HepG2 (cell line): Measurements from ENCODE around the gene DYSF. TPM values are rescaled to one million over a fixed set of nuclear protein-coding genes. Genes with fewer than 3 reads are reported as not detected.

Source experiments
- ATAC-seq: fragments of 200-7000 bp; cut with Tn5 transposase; 3 replicates; pipeline ENCODE4 v1.9.1; 2020; ENCODE audit warnings: mild to moderate bottlenecking, moderate library complexity
- BruUV-seq: library from RNA; stranded (reverse); fragments of 400-500 nt; replicated peaks from 2 replicates; lab custom pipeline; 2021; lab: Mats Ljungman, UMichigan
- CTCF ChIA-PET: fragments of 300-600 bp; formaldehyde crosslinking; extraction: SDS; loops from one replicate; lab custom pipeline; 2021; ENCODE audit warnings: low total read pairs, inconsistent platforms, low intra/inter-chr PET ratio; lab: Yijun Ruan, JAX
- POLR2A ChIA-PET: fragments of 350-600 bp; sonication (Branson Sonifier 250); formaldehyde crosslinking; loops from one replicate; lab custom pipeline; 2020; ENCODE audit warnings: antibody characterized with exemption, inconsistent platforms; lab: Yijun Ruan, JAX
- DNase-seq: peaks from one replicate; pipeline ENCODE4 v3.0.0-alpha.2; 2015; ENCODE audit warnings: low spot score
- FAIRE-seq: peaks from 3 replicates; lab custom pipeline; 2011; peaks lifted over from hg19 to GRCh38; lab: Jason Lieb, UNC
- H2AFZ ChIP-seq: one replicate; pipeline ENCODE4 v1.6.1; 2011; ENCODE audit warnings: low read length, inconsistent platforms
- H3K27ac ChIP-seq: fragments of 300-600 bp; 3 replicates; pipeline ENCODE4 v1.8.0; 2011; ENCODE audit warnings: mixed run types, mild to moderate bottlenecking, mixed read lengths, low read length, inconsistent platforms; ENCODE audit not compliant: insufficient read depth; ENCODE audit errors: extremely low read length
- H3K27me3 ChIP-seq, 2 experiments: fragments of 200-600 bp in 1 of 2; 2 replicates in 1 of 2; 3 replicates in 1 of 2; pipeline versions ENCODE4 v1.6.0 to v1.8.0; 2011; ENCODE audit warnings: low read length in 2 of 2, mild to moderate bottlenecking in 2 of 2, moderate library complexity in 2 of 2, inconsistent platforms in 1 of 2; ENCODE audit not compliant: insufficient read depth in 2 of 2, control insufficient read depth in 1 of 2
- H3K36me3 ChIP-seq, 2 experiments: fragments of 200-600 bp in 1 of 2; replicated peaks in 1 of 2; 2 replicates in 1 of 2; 3 replicates in 1 of 2; pipeline versions ENCODE4 v1.5.1 to v1.8.0; 2011; ENCODE audit warnings: low read length in 2 of 2, inconsistent platforms in 1 of 2; ENCODE audit not compliant: insufficient read depth in 2 of 2, control insufficient read depth in 1 of 2
- H3K4me1 ChIP-seq: 2 replicates; pipeline ENCODE4 v1.5.1; 2012; ENCODE audit warnings: low read length, inconsistent platforms; ENCODE audit not compliant: insufficient read depth
- H3K4me2 ChIP-seq: 2 replicates; pipeline ENCODE4 v1.6.0; 2011; ENCODE audit warnings: low read depth, low read length, inconsistent platforms
- H3K4me3 ChIP-seq, 3 experiments: fragments of 200-600 bp in 1 of 3; sonication (generic), shearing (Covaris generic) in 1 of 3; replicated peaks in 1 of 3; 2 replicates each; pipeline ENCODE4 v1.5.1; 2011 to 2016; ENCODE audit warnings: low read length in 3 of 3, inconsistent platforms in 2 of 3, low read depth in 2 of 3, mild to moderate bottlenecking in 2 of 3, control low read depth in 1 of 3, mixed read lengths in 1 of 3; ENCODE audit not compliant: insufficient read depth in 1 of 3
- H3K79me2 ChIP-seq: one replicate; pipeline ENCODE4 v1.6.1; 2011; ENCODE audit warnings: low read length, inconsistent platforms; ENCODE audit not compliant: insufficient read depth
- H3K9ac ChIP-seq: 2 replicates; pipeline ENCODE4 v1.6.0; 2011; ENCODE audit warnings: mild to moderate bottlenecking, low read depth, low read length, inconsistent platforms; ENCODE audit not compliant: insufficient read depth
- H3K9me3 ChIP-seq: 2 replicates; pipeline ENCODE4 v1.5.1; 2012; ENCODE audit warnings: mild to moderate bottlenecking, low read length
- H4K20me1 ChIP-seq: 2 replicates; pipeline ENCODE4 v1.6.0; 2011; ENCODE audit warnings: inconsistent platforms, mild to moderate bottlenecking, low read length, moderate library complexity; ENCODE audit not compliant: insufficient read depth
- IKZF4 ChIP-seq: sonication (generic); formaldehyde crosslinking; IDR thresholded peaks from 2 replicates; pipeline ENCODE4 v1.5.1; 2020; ENCODE audit warnings: borderline replicate concordance, mild to moderate bottlenecking, low read depth, missing genetic modification reagents; ENCODE audit errors: not compliant biosample characterization
- KLF15 ChIP-seq: sonication (generic); formaldehyde crosslinking; IDR thresholded peaks from 2 replicates; pipeline ENCODE4 v1.8.1; 2023; ENCODE audit warnings: borderline replicate concordance, mild to moderate bottlenecking, inconsistent platforms, missing genetic modification reagents, mixed read lengths
- STAG1 ChIP-seq: sonication (generic); formaldehyde crosslinking; IDR thresholded peaks from 2 replicates; pipeline ENCODE4 v1.4.0; 2020; ENCODE audit warnings: missing genetic modification reagents
- ZNF3 ChIP-seq: IDR thresholded peaks from 2 replicates; pipeline ENCODE4 v1.7.0; 2017; ENCODE audit warnings: inconsistent platforms
- WGBS: methylation state at CpG from one replicate; pipeline ENCODE4 v1.1.6; 2017; ENCODE audit warnings: low lambda C conversion rate; 5-methylcytosine and 5-hydroxymethylcytosine counted together
- in situ Hi-C: cut with HindIII; loops from 2 replicates; pipeline ENCODE4 v1.10.0; 2017; ENCODE audit warnings: low pct_unique_long_range_greater_than_20kb; ENCODE audit not compliant: extremely low pct_ligation_motif_present
- intact Hi-C: fragments of 100-400 bp; cut with micrococcal nuclease; formaldehyde crosslinking; loops from one replicate; pipeline ENCODE4 v1.10.0; 2022; ENCODE audit not compliant: unreplicated experiment
- polyA plus RNA-seq, 8 experiments: library from polyadenylated mRNA; depleted of rRNA in 3 of 8; stranded (reverse) in 7 of 8; unstranded in 1 of 8; fragments of >200 nt; fragmentation: Illumina TruSeq in 4 of 8; extraction: Trizol in 4 of 8; gene quantifications; 2 replicates each; pipeline versions ENCODE4 v1.2.1 to v1.2.3, GENCODE V29; 2011 to 2016; ENCODE audit warnings: low read depth in 4 of 8, missing spikeins in 1 of 8, mixed read lengths in 1 of 8; ENCODE audit not compliant: insufficient read depth in 1 of 8
- total RNA-seq, 5 experiments: library from RNA; depleted of rRNA; stranded (reverse); fragments of >200 nt; fragmentation: Illumina TruSeq; extraction: Trizol; gene quantifications; 2 replicates each; pipeline ENCODE4 v1.2.3, GENCODE V29; 2016; ENCODE audit warnings: low read depth in 1 of 5
- TF ChIP-seq, protein P1 (sequence below): sonication (generic); formaldehyde crosslinking; IDR thresholded peaks from 2 replicates; pipeline ENCODE4 v1.4.0; 2020; ENCODE audit warnings: mild to moderate bottlenecking, missing genetic modification reagents

The DYSF gene
- total and polyA plus RNA-seq, 2 of the 13 experiments (the other 11 are each of a cell fraction or from before 2014, with no cell fraction given): 0.15 to 2.4 TPM

GRCh38 chr2:71671203-71671854, 218.0 kb downstream of the DYSF start:
- in situ Hi-C loops: loop anchor here (5.0 kb wide), 1 partner anchor 121 kb away; no protein-coding TSS in a partner anchor
- DNase-seq: no peak
- Histone ChIP-seq H3K79me2 (no peaks in the 10 kb centered on the region), H3K27me3 (peaks cover 0 to 2% of the 10 kb centered on the region in 2 experiments; a peak in 1 of 5 replicates), H3K4me1 (no peaks in the 10 kb centered on the region), H3K4me2 (no peak overlapping the region), H3K4me3 (no peak overlapping the region), H3K36me3 (no peaks in the 10 kb centered on the region), H3K9ac (no peak overlapping the region), H3K9me3 (no peaks in the 10 kb centered on the region), H3K27ac (no peak overlapping the region), H4K20me1 (no peaks in the 10 kb centered on the region), H2AFZ (no peak overlapping the region)
- intact Hi-C loops: no loop called here
- CTCF ChIA-PET: no interaction called here
- no peak for ATAC-seq
- POLR2A ChIA-PET: no interaction called here
- no peak for FAIRE-seq
- TF ChIP-seq IKZF4 (CRISPR knock-in tag): no peak
- peak; percentile 68; the same call in 1 of the 2 replicates for TF ChIP-seq ZNF3
- no peak for TF ChIP-seq KLF15 (CRISPR knock-in tag)
- no peak for TF ChIP-seq STAG1 (CRISPR knock-in tag)
- TF ChIP-seq, protein P1, sequence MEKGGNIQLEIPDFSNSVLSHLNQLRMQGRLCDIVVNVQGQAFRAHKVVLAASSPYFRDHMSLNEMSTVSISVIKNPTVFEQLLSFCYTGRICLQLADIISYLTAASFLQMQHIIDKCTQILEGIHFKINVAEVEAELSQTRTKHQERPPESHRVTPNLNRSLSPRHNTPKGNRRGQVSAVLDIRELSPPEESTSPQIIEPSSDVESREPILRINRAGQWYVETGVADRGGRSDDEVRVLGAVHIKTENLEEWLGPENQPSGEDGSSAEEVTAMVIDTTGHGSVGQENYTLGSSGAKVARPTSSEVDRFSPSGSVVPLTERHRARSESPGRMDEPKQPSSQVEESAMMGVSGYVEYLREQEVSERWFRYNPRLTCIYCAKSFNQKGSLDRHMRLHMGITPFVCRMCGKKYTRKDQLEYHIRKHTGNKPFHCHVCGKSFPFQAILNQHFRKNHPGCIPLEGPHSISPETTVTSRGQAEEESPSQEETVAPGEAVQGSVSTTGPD (CRISPR knock-in tag): no peak
- TF ChIP-seq, all 625 proteins: peak for 1
- WGBS: 28% methylated on average over 6 of the region's 6 CpGs
- BruUV-seq: no TSS peak
